Right lobe of liver (tissue), 4 donors: ENCODE results near the gene RTF1.

Experiments used
- POLR2A ChIP-seq: fragments of 450-650 bp; IDR thresholded peaks from one replicate; pipeline ENCODE4 v1.6.1; 2017; ENCODE audit warnings: antibody characterized with exemption, mild to moderate bottlenecking
- TF ChIP-seq, protein P1 (sequence below), 4 donors: fragments of 200-600 bp in 3 of 4; fragments of 450-650 bp in 1 of 4; IDR thresholded peaks; one replicate each; pipeline versions ENCODE4 v1.5.1 to v1.8.0; 2016 to 2022; ENCODE audit warnings: antibody characterized with exemption in 4 of 4, mild to moderate bottlenecking in 2 of 4
- donor health status: DM: no; HTN: no; CAD: no.
- donor health status: DM: no; HTN: no; CAD: no.
- donor health status: DM: no; HTN: yes; CAD: no.

DNA sequence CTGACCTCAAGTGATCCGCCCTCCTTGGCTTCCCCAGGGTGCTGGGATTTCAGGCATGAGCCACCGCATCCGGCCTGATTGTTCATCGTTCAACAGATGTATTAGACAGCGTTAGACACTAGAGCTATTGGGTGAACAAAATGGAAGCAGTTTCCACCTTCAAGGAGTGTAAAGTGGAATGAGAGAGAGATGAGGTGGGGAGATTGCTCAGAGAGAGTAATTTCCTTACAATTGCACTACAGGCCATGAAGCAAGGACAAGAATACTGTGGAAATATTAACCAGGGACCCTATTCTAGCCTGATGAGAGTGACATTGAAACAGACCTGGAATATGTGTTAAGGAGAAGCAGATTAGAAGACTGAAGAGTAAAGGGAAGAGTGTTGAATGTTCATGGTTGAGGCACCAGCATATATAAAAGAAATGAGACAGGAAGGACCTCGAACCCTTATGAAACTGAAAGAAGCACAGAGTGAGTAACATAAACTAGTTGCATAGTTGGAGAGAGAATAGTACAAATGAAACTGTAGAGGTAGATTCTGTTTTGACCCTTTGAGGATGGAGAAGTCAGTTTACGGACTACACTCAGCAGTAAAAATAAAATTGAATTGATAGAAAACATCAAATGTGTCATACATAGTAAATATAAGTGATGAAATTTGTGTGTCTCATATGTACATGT lies 7.2 kb downstream of the RTF1 start:
- TF ChIP-seq, protein P1, sequence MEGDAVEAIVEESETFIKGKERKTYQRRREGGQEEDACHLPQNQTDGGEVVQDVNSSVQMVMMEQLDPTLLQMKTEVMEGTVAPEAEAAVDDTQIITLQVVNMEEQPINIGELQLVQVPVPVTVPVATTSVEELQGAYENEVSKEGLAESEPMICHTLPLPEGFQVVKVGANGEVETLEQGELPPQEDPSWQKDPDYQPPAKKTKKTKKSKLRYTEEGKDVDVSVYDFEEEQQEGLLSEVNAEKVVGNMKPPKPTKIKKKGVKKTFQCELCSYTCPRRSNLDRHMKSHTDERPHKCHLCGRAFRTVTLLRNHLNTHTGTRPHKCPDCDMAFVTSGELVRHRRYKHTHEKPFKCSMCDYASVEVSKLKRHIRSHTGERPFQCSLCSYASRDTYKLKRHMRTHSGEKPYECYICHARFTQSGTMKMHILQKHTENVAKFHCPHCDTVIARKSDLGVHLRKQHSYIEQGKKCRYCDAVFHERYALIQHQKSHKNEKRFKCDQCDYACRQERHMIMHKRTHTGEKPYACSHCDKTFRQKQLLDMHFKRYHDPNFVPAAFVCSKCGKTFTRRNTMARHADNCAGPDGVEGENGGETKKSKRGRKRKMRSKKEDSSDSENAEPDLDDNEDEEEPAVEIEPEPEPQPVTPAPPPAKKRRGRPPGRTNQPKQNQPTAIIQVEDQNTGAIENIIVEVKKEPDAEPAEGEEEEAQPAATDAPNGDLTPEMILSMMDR (IDR thresholded peaks at IDR 0.05): no peak
- no peak for TF ChIP-seq POLR2A
